Upper lobe of left lung (tissue), 4 donors: ENCODE measurements around the gene FTSJ3.

Experiments used
- CTCF ChIP-seq, 6 experiments: fragments of 450-650 bp in 4 of 6; fragments of 200-600 bp in 2 of 6; sonication (generic) in 2 of 6; IDR thresholded peaks; one replicate each; pipeline ENCODE4 v1.5.1; 2016 to 2019; ENCODE audit warnings: antibody characterized with exemption in 6 of 6
- EP300 ChIP-seq, 4 donors: sonication (generic); formaldehyde crosslinking; IDR thresholded peaks; one replicate each; pipeline ENCODE4 v1.5.1; 2017; ENCODE audit warnings: antibody characterized with exemption in 4 of 4, control low read depth in 2 of 4
- POLR2A ChIP-seq, 4 donors: fragments of 450-650 bp; IDR thresholded peaks; one replicate each; pipeline ENCODE4 v1.5.1; 2016 to 2017; ENCODE audit warnings: antibody characterized with exemption in 4 of 4, mild to moderate bottlenecking in 2 of 4
- POLR2AphosphoS5 ChIP-seq, 2 donors: sonication (generic); formaldehyde crosslinking; IDR thresholded peaks; one replicate each; pipeline ENCODE4 v1.5.1; 2017; ENCODE audit warnings: antibody characterized with exemption in 2 of 2

- TF ChIP-seq CTCF (IDR thresholded peaks at IDR 0.05) (no peak), POLR2A (IDR thresholded peaks at IDR 0.05) (no peak), POLR2AphosphoS5 (IDR thresholded peaks at IDR 0.05) (no peak), EP300 (IDR thresholded peaks at IDR 0.05) (no peak)
Observed at GRCh38 chr17:63824362-63824761, 3.1 kb downstream of the FTSJ3 start.
